ENCODE measurements around the gene CDR2L. TPM values are rescaled to one million over a fixed set of nuclear protein-coding genes. Genes with fewer than 3 reads are reported as not detected.
"Not testable (repeated sequence)": the region's sequence is repeated elsewhere in the genome, so short reads cannot be mapped to it uniquely, and the experiment has no call there.

The CDR2L gene
- total RNA-seq, 2 experiments from 2014 or later: 0.31 to 0.40 TPM

DNA sequence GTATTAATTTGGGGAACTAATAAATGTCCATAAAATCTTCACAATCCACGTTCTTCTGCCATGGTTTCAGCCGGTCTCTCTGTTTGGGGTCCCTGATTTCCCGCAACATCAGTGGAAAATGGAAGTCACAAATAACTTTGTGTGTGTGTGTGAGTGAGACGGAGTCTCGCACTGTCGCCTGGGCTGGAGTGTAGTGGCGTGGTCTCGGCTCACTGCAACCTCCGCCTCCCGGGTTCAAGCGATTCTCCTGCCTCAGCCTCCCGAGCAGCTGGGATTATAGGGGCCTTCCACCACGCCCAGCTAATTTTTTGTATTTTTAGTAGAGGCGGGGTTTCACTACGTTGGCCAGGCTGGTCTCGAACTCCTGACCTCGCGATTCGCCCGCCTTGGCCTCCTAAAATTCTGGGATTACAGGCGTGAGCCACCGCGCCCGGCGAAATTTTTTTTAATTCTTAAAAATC lies 58.5 kb downstream of the CDR2L start:
- DNase-seq, POLR2A ChIA-PET, H3K27me3 Mint-ChIP-seq, H3K9me3 Mint-ChIP-seq: not testable (repeated sequence)
- peak overlapping the region; percentile 98 for H3K4me3 Mint-ChIP-seq
- CTCF ChIA-PET: interaction anchor here (0.8 to 1.3 kb wide), 3 partner anchors 10 to 194 kb away, joined by 3 to 5 read pairs (median 3); no protein-coding TSS in a partner anchor
- H3K36me3 Mint-ChIP-seq (ENCODE audit: low read depth): peaks cover 20% of the 10 kb centered on the region
- peaks cover 45% of the 10 kb centered on the region for H3K4me1 Mint-ChIP-seq
- peak overlapping the region; percentile 96 for H3K27ac Mint-ChIP-seq

DNA sequence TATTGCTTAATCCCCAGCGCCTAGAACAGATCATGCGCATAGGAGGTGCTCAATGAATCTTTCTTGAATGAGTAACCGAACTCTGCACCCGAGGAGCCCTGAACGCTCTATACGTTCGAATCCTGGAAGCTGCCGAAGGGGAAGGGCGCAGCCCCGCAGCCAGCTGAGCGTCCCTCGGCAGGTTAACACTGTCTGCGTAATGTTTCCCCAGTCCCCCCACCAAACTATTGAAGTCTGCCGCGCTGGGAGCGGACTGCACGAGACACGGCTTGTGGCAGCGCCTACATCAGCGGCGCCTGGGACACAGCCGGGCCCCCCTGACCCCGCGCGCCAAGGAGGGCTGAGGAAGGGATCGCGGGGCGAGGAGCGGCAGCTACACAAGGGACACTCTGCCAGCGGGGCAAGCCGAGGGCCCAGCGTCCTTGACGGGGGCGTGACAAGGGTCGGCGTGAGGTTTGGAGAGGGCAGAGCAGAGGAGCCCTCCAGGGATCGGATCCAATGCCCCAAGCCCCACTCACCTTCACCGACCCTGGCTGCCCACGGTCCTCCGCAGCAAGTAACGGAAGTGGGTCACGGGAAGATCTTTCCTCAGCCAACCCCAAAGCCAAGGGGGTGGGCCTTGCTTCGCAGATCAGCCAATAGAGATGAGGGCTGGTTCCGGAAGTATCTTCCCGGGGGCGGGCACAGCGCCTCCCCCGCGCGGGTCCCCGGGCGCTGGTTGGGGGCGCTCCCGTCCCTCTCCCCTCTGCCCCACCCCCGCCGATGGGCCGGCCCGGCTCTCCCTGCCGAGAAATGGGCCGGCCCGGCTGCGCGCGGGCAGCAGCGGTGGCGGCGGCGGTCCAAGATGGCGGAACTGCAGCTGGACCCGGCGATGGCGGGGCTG lies 59.2 kb downstream of the CDR2L start, which contains the start of the genes ATP5PD and KCTD2:
Gene ATP5PD, minus strand, starts transcription at position 563 of the 883 bp plus-strand sequence. CDS start 4,319 bp downstream, outside the sequence.
Gene KCTD2, plus strand, starts transcription at position 819 of the 883 bp plus-strand sequence. Its CDS starts 26 bp downstream, at position 845.
- ChIA-PET CTCF (interaction anchor here (0.6 to 2.1 kb wide), 5 partner anchors 10 to 304 kb away, joined by 3 to 9 read pairs (median 3); no protein-coding TSS in a partner anchor), POLR2A (interaction anchor here (0.6 kb wide), 1 partner anchor 121 kb away, joined by 8 read pairs; no protein-coding TSS in a partner anchor)
- peak within 1 kb of the TSS; percentile 96 for H3K27ac Mint-ChIP-seq
- H3K9me3 Mint-ChIP-seq: no peaks in the 10 kb centered on the region
- H3K36me3 Mint-ChIP-seq (ENCODE audit: low read depth): peaks cover 20% of the 10 kb centered on the region
- peak; percentile 96 for DNase-seq
- peaks cover 45% of the 10 kb centered on the region for H3K4me1 Mint-ChIP-seq
- H3K4me3 Mint-ChIP-seq: peak within 1 kb of the TSS; percentile 99
- H3K27me3 Mint-ChIP-seq: no peaks in the 10 kb centered on the region

DNA sequence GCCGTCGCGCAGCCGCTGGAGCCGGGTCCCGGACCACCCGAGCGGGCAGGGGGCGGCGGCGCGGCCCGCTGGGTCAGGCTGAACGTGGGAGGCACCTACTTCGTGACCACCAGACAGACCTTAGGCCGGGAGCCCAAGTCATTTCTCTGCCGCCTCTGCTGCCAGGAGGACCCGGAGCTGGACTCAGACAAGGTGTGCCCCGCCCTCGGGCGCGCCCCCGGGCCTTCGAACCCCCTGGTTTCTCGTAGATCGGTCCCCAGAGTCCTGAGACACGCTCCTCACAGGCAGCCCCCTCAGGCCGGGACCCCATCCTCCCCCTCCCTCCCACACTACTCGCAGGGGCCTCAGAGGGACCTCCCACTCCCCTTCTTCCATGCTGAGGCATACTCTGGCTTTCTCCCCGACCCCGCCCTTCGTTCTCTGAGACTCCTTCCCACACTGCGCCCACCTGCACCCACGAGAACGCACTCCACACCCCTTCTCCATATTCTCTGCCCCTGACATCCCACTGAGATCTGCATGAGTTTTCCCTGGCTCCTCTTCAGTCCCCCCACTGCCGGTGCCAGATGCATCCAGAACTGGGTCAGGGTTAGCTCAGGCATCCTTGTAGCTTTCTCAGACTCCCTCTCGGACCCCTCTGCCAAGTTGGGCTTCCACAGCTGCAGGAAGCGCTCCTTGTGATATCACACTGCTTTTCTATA lies 60.1 kb downstream of the CDR2L start:
- no peaks in the 10 kb centered on the region for H3K27me3 Mint-ChIP-seq
- H3K36me3 Mint-ChIP-seq (ENCODE audit: low read depth): peaks cover 22% of the 10 kb centered on the region
- peak; percentile 30 for DNase-seq
- no peaks in the 10 kb centered on the region for H3K9me3 Mint-ChIP-seq
- ChIA-PET POLR2A (interaction anchor here (0.5 to 1.1 kb wide), 2 partner anchors 13 to 1857 kb away, joined by 3 to 9 read pairs; no protein-coding TSS in a partner anchor), CTCF (interaction anchor here (1.1 to 2.8 kb wide), 3 partner anchors 12 to 66 kb away, joined by 3 to 17 read pairs (median 9); no protein-coding TSS in a partner anchor)
- H3K4me3 Mint-ChIP-seq: peak overlapping the region; percentile 99
- H3K27ac Mint-ChIP-seq: peak overlapping the region; percentile 94
- peaks cover 45% of the 10 kb centered on the region for H3K4me1 Mint-ChIP-seq

DNA sequence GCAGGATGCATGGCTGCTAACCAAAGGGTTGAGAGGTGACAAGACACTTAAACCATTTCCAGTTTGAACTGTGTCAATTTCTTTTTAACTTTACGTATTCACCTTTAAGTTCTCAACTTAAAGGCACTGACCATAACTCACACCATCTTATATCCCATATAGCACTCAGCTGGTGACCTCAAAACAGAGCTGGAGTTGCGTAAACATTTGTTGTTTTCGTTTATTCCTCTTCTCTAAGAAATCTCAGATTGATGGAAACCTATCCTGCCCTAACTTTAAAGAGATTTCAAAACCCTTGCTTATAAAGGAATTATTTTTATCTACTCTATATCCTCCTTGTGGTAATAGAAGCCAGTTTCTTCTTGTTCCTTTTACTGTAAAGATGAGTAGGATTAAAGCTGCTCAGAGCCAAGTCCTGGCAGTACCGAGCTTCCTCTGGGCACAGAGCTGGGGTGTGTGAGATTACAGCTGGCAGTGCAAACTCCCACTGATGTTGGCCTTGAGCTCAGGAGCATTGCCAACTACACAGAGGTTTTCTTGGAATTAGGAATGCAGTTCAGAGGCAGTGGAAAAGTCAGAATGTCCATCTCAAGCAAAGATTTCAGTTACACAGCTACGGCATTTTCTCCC lies 60.9 kb downstream of the CDR2L start:
- no peak for DNase-seq
- no peaks in the 10 kb centered on the region for H3K27me3 Mint-ChIP-seq
- ChIA-PET POLR2A (interaction anchor here (0.5 to 1.1 kb wide), 2 partner anchors 12 to 1858 kb away, joined by 3 to 9 read pairs; no protein-coding TSS in a partner anchor), CTCF (interaction anchor here (0.8 to 2.8 kb wide), 6 partner anchors 10 to 236 kb away, joined by 3 to 17 read pairs (median 3); no protein-coding TSS in a partner anchor)
- peaks cover 26% of the 10 kb centered on the region for H3K36me3 Mint-ChIP-seq (ENCODE audit: low read depth)
- H3K4me1 Mint-ChIP-seq: peaks cover 45% of the 10 kb centered on the region
- no peaks in the 10 kb centered on the region for H3K9me3 Mint-ChIP-seq
- H3K4me3 Mint-ChIP-seq: peak overlapping the region; percentile 99
- peak overlapping the region; percentile 94 for H3K27ac Mint-ChIP-seq

DNA sequence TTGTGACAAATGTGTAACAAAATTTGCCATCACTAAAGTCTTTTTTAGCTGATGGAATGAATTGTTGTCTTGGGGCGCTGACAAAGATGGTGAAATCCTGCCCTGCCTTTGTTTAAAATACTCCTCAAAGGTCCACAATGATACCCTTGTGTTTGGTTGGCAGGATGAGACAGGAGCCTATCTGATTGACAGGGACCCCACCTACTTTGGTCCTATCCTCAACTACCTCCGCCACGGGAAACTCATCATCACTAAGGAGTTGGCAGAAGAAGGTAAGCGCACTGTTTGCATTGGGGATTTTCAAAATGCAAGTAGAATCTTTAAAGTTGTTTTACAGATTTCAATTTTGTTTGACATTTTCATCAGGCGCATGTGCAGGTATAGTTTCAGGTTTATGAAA lies 61.6 kb downstream of the CDR2L start:
- no peak overlapping the region for H3K4me3 Mint-ChIP-seq
- ChIA-PET CTCF (interaction anchor here (0.8 to 2.8 kb wide), 5 partner anchors 11 to 236 kb away, joined by 3 to 17 read pairs (median 5); no protein-coding TSS in a partner anchor), POLR2A (no interaction called here)
- peaks cover 26% of the 10 kb centered on the region for H3K36me3 Mint-ChIP-seq (ENCODE audit: low read depth)
- H3K9me3 Mint-ChIP-seq: no peaks in the 10 kb centered on the region
- H3K27ac Mint-ChIP-seq: no peak overlapping the region
- no peak for DNase-seq
- peaks cover 45% of the 10 kb centered on the region for H3K4me1 Mint-ChIP-seq
- no peaks in the 10 kb centered on the region for H3K27me3 Mint-ChIP-seq

DNA sequence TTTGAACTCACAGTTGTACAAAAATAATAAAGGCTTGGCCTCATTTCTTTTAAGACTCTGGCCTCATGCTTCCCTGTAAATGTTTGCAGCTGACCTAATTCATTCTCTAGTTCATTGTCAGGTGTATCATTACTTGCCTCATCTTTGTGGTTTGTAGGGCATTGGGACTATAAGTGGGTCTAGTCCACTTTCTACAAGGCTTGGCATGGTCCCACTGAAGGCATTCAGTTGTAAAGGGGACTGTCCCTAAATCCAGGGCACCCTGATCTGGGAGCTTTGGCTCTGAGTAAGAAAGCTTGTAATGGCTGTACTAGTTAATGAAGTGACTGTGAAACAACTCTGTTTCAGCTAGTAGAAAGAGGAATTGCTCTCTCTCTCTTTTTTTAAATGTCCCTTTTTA lies 62.3 kb downstream of the CDR2L start:
- H3K27ac Mint-ChIP-seq: no peak overlapping the region
- DNase-seq: no peak
- no peaks in the 10 kb centered on the region for H3K27me3 Mint-ChIP-seq
- no peak overlapping the region for H3K4me3 Mint-ChIP-seq
- peaks cover 43% of the 10 kb centered on the region for H3K4me1 Mint-ChIP-seq
- ChIA-PET POLR2A (interaction anchor here (0.6 kb wide), 1 partner anchor 15 kb away, joined by 3 read pairs; no protein-coding TSS in a partner anchor), CTCF (interaction anchor here (1.0 to 2.8 kb wide), 2 partner anchors 11 to 26 kb away, joined by 5 to 17 read pairs; no protein-coding TSS in a partner anchor)
- no peaks in the 10 kb centered on the region for H3K9me3 Mint-ChIP-seq
- H3K36me3 Mint-ChIP-seq (ENCODE audit: low read depth): peaks cover 26% of the 10 kb centered on the region

DNA sequence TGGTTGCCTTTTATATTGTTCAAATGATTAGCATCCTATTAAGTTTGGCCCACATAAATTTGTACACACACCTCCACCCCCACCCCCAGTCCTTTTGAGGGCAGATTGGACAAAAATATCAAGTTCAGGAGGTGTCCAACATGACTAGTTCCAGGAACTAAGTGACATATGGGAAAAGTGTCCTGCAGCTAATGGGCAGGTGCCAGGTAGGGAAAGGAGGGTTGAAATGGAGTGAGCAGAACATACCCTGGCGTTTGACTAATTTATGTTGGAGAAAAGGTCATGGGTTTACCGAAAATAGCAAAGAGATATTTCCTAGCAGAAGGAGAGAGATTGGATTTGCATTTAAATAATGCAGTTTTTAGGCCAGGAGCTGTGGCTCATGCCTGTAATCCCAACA lies 64.5 kb downstream of the CDR2L start:
- H3K27me3 Mint-ChIP-seq: no peaks in the 10 kb centered on the region
- CTCF ChIA-PET: interaction anchor here (0.6 kb wide), 1 partner anchor 367 kb away, joined by 3 read pairs; no protein-coding TSS in a partner anchor
- POLR2A ChIA-PET: no interaction called here
- peaks cover 32% of the 10 kb centered on the region for H3K4me1 Mint-ChIP-seq
- peaks cover 34% of the 10 kb centered on the region for H3K36me3 Mint-ChIP-seq (ENCODE audit: low read depth)
- DNase-seq: no peak
- H3K9me3 Mint-ChIP-seq: no peaks in the 10 kb centered on the region
- no peak overlapping the region for H3K4me3 Mint-ChIP-seq
- peak overlapping the region; percentile 14 for H3K27ac Mint-ChIP-seq

Other genes with a start within 250 kb of the CDR2L start
- gene NHERF1, start 239.0 kb upstream of the CDR2L start, total RNA-seq: 100 to 1,000 TPM; 254 to 281 TPM
- gene NAT9, start 211.3 kb upstream of the CDR2L start, total RNA-seq: 10 to 100 TPM; 28.6 to 34.4 TPM
- under 1 TPM; 0.20 to 0.25 TPM for gene GRIN2C, start 127.7 kb upstream of the CDR2L start, total RNA-seq
- gene FDXR, start 114.6 kb upstream of the CDR2L start, total RNA-seq: 10 to 100 TPM; 36.0 to 43.4 TPM
- gene FADS6, start 94.0 kb upstream of the CDR2L start, total RNA-seq: not detected
- gene USH1G, start 64.4 kb upstream of the CDR2L start, total RNA-seq: not detected
- gene OTOP2, start 63.4 kb upstream of the CDR2L start, total RNA-seq: not detected
- gene OTOP3, start 51.7 kb upstream of the CDR2L start, total RNA-seq: not detected
- under 1 TPM; 0.44 to 0.82 TPM for gene HID1, start 14.9 kb upstream of the CDR2L start, total RNA-seq
- 10 to 100 TPM; 41.2 to 46.2 TPM for gene MRPL58, start 25.0 kb downstream of the CDR2L start, total RNA-seq
- 100 to 1,000 TPM; 252 to 259 TPM for gene ATP5PD, start 59.3 kb downstream of the CDR2L start, total RNA-seq
- gene KCTD2, start 59.6 kb downstream of the CDR2L start, total RNA-seq: 10 to 100 TPM; 21.7 TPM
- gene SLC16A5, start 100.3 kb downstream of the CDR2L start, total RNA-seq: 10 to 100 TPM; 11.4 to 12.2 TPM
- 10 to 100 TPM; 18.5 to 18.8 TPM for gene ARMC7, start 122.3 kb downstream of the CDR2L start, total RNA-seq
- gene NT5C, start 144.1 kb downstream of the CDR2L start, total RNA-seq: 10 to 100 TPM; 45.2 to 50.4 TPM
- 100 to 1,000 TPM; 277 to 280 TPM for gene JPT1, start 166.9 kb downstream of the CDR2L start, total RNA-seq
- gene SUMO2, start 195.3 kb downstream of the CDR2L start, total RNA-seq: 100 to 1,000 TPM; 527 to 642 TPM
- 100 to 1,000 TPM; 140 to 172 TPM for gene NUP85, start 218.0 kb downstream of the CDR2L start, total RNA-seq